ENCODE measurements around the gene SYTL1. TPM values are rescaled to one million over a fixed set of nuclear protein-coding genes. Genes with fewer than 3 reads are reported as not detected.
A peak's percentile ranks its signal among the peaks of the same experiment; 100 is the strongest.

Gene SYTL1
- polyA plus RNA-seq, 1 of the 3 experiments (the other 2 are of a cell fraction): 3.0 TPM

GRCh38 chr1:27399251-27400025, 57.6 kb downstream of the SYTL1 start:
- H3K27ac ChIP-seq (ENCODE audit: low read depth in 2 of 2, low read length in 1 of 2): no peak overlapping the region
- WGBS (ENCODE audit: low lambda C conversion rate): 93% methylated on average over 15 of the region's 19 CpGs
- H3K4me2 ChIP-seq: no peak overlapping the region
- no peaks in the 10 kb centered on the region for H3K9me2 ChIP-seq
- H3F3A ChIP-seq (replicated peaks; ENCODE audit: insufficient read depth): peaks cover 15% of the 10 kb centered on the region
- H4K20me1 ChIP-seq (ENCODE audit: insufficient read depth): no peaks in the 10 kb centered on the region
- H3K9ac ChIP-seq: no peak overlapping the region
- H2AFZ ChIP-seq (ENCODE audit: low read depth): no peak overlapping the region
- no peaks in the 10 kb centered on the region for H3K9me3 ChIP-seq
- H3K36me3 ChIP-seq (replicated peaks in 1 of 2; ENCODE audit: control insufficient read depth in 1 of 2, insufficient read depth in 2 of 2, low read length in 1 of 2): peaks cover 3 to 4% of the 10 kb centered on the region in 2 experiments
- no peaks in the 10 kb centered on the region for H3K79me2 ChIP-seq (ENCODE audit: insufficient read depth)
- POLR2A ChIA-PET: no interaction called here
- CTCF ChIA-PET: interaction anchor here (0.7 to 20.0 kb wide), 6 partner anchors 14 to 355 kb away, joined by 3 to 731 read pairs (median 6); partner anchors contain the start of gene AHDC1
- DNase-seq: peak; percentile 22
- TF ChIP-seq RAD21 (IDR thresholded peaks at IDR 0.05; ENCODE audit: low read length) (no peak), FOXJ3 (CRISPR knock-in tag; IDR thresholded peaks at IDR 0.05) (no peak), SMC3 (IDR thresholded peaks at IDR 0.05; ENCODE audit: low read depth, low read length) (no peak), PBX3 (IDR thresholded peaks at IDR 0.05) (no peak), RCOR1 (IDR thresholded peaks at IDR 0.05; ENCODE audit: low read length) (no peak), NFIC (IDR thresholded peaks at IDR 0.05; ENCODE audit: borderline replicate concordance) (no peak), ELF1 (IDR thresholded peaks at IDR 0.05) (no peak), RXRA (IDR thresholded peaks at IDR 0.05; ENCODE audit: borderline replicate concordance, low read depth) (no peak), IRF3 (IDR thresholded peaks at IDR 0.05; ENCODE audit: low read depth, low read length) (no peak)
- no peak overlapping the region for H3K4me3 ChIP-seq (ENCODE audit: low read depth in 2 of 2, low read length in 1 of 2)
- no peaks in the 10 kb centered on the region for H3K27me3 ChIP-seq (ENCODE audit: insufficient read depth)
- H3K4me1 ChIP-seq (ENCODE audit: control insufficient read depth in 1 of 2, insufficient read depth in 2 of 2, low read depth in 1 of 2, low read length in 1 of 2): peaks cover 0 to 11% of the 10 kb centered on the region in 2 experiments; a peak in 1 of 4 replicates

- POLR2A ChIA-PET: no interaction called here
- no peaks in the 10 kb centered on the region for H4K20me1 ChIP-seq (ENCODE audit: insufficient read depth)
- no peak overlapping the region for H3K9ac ChIP-seq
- peak; percentile 22 for DNase-seq
- H3K4me2 ChIP-seq: no peak overlapping the region
- H2AFZ ChIP-seq (ENCODE audit: low read depth): no peak overlapping the region
- H3K27ac ChIP-seq (ENCODE audit: low read depth in 2 of 2, low read length in 1 of 2): no peak overlapping the region
- WGBS (ENCODE audit: low lambda C conversion rate): 87% methylated on average over 13 of the region's 13 CpGs
- no peaks in the 10 kb centered on the region for H3K9me3 ChIP-seq
- CTCF ChIA-PET: interaction anchor here (0.9 to 20.0 kb wide), 8 partner anchors 8 to 356 kb away, joined by 3 to 731 read pairs (median 8); partner anchors contain the start of gene AHDC1
- H3K27me3 ChIP-seq (ENCODE audit: insufficient read depth): no peaks in the 10 kb centered on the region
- H3K79me2 ChIP-seq (ENCODE audit: insufficient read depth): no peaks in the 10 kb centered on the region
- H3K9me2 ChIP-seq: no peaks in the 10 kb centered on the region
- peaks cover 6% of the 10 kb centered on the region for H3F3A ChIP-seq (replicated peaks; ENCODE audit: insufficient read depth)
- H3K36me3 ChIP-seq (replicated peaks in 1 of 2; ENCODE audit: control insufficient read depth in 1 of 2, insufficient read depth in 2 of 2, low read length in 1 of 2): peaks cover 4 to 10% of the 10 kb centered on the region in 2 experiments
- TF ChIP-seq POLR2AphosphoS5 (IDR thresholded peaks at IDR 0.05; ENCODE audit: low read depth, low read length): peak; percentile 18; the same call in 1 of the 2 replicates
- TF ChIP-seq CHD2 (IDR thresholded peaks at IDR 0.05; ENCODE audit: low read length, partially characterized antibody): no peak
- peaks cover 0 to 9% of the 10 kb centered on the region in 2 experiments; a peak in 1 of 4 replicates for H3K4me1 ChIP-seq (ENCODE audit: control insufficient read depth in 1 of 2, insufficient read depth in 2 of 2, low read depth in 1 of 2, low read length in 1 of 2)
- H3K4me3 ChIP-seq (ENCODE audit: low read depth in 2 of 2, low read length in 1 of 2): no peak overlapping the region
These were observed 58.5 kb downstream of the SYTL1 start for GRCh38 chr1:27400082-27400962.
